A673 (cell line): Measurements from ENCODE around the gene GRAMD2A.

Source experiments
- CTCF ChIP-seq: fragments of 300-800, 200-600 bp; sonication (generic); conservative IDR thresholded peaks from 2 replicates; pipeline ENCODE4 v1.5.1; 2017; ENCODE audit warnings: low read depth, mild to moderate bottlenecking, antibody characterized with exemption, low read length, moderate library complexity, mixed read lengths
- EZH2 ChIP-seq: fragments of 200-600 bp; sonication (generic); IDR thresholded peaks from 2 replicates; pipeline ENCODE4 v1.6.1; 2017; ENCODE audit warnings: borderline replicate concordance, low read depth, mild to moderate bottlenecking, mixed read lengths, antibody characterized with exemption, low read length; ENCODE audit not compliant: poor library complexity, severe bottlenecking

GRCh38 chr15:72206677-72207000 is 9.1 kb upstream of the GRAMD2A start:
- TF ChIP-seq CTCF (no peak), EZH2 (no peak)
